Neural cell (in vitro differentiated cells): ENCODE results near the gene ZDHHC8.

Source experiments
- EP300 ChIP-seq: fragments of 450-650 bp; conservative IDR thresholded peaks from 2 replicates; pipeline ENCODE4 v1.6.1; 2014; ENCODE audit warnings: antibody characterized with exemption, mild to moderate bottlenecking, moderate library complexity; ENCODE audit not compliant: poor library complexity, severe bottlenecking
- EZH2 ChIP-seq: fragments of 200-600, 300-800 bp; shearing (Covaris generic), sonication (generic); IDR thresholded peaks from 2 replicates; pipeline ENCODE4 v1.6.1; 2014; ENCODE audit warnings: antibody characterized with exemption, low read length, borderline replicate concordance, mild to moderate bottlenecking; ENCODE audit not compliant: insufficient read depth, poor library complexity, severe bottlenecking
- POLR2AphosphoS5 ChIP-seq: IDR thresholded peaks from 2 replicates; pipeline ENCODE4 v1.6.1; 2012
- RAD21 ChIP-seq: fragments of 450-650 bp; conservative IDR thresholded peaks from 2 replicates; pipeline ENCODE4 v1.6.1; 2014; ENCODE audit warnings: antibody characterized with exemption, mild to moderate bottlenecking, moderate library complexity
- SMC3 ChIP-seq: fragments of 450-650 bp; conservative IDR thresholded peaks from 2 replicates; pipeline ENCODE4 v1.6.1; 2014; ENCODE audit warnings: antibody characterized with exemption, mild to moderate bottlenecking, moderate library complexity; ENCODE audit not compliant: poor library complexity
- TAF1 ChIP-seq: IDR thresholded peaks from 2 replicates; pipeline ENCODE4 v1.6.1; 2012; ENCODE audit warnings: low read depth
- TF ChIP-seq, protein P1 (sequence below): fragments of 450-650 bp; IDR thresholded peaks from 2 replicates; pipeline ENCODE4 v1.5.1; 2014; ENCODE audit warnings: antibody characterized with exemption, mild to moderate bottlenecking, moderate library complexity; ENCODE audit not compliant: poor library complexity, severe bottlenecking
- TF ChIP-seq, protein P2 (sequence below): IDR thresholded peaks from 2 replicates; pipeline ENCODE4 v1.6.1; 2012; ENCODE audit warnings: borderline replicate concordance

- TF ChIP-seq EZH2, result no peak
- TF ChIP-seq, protein P1, sequence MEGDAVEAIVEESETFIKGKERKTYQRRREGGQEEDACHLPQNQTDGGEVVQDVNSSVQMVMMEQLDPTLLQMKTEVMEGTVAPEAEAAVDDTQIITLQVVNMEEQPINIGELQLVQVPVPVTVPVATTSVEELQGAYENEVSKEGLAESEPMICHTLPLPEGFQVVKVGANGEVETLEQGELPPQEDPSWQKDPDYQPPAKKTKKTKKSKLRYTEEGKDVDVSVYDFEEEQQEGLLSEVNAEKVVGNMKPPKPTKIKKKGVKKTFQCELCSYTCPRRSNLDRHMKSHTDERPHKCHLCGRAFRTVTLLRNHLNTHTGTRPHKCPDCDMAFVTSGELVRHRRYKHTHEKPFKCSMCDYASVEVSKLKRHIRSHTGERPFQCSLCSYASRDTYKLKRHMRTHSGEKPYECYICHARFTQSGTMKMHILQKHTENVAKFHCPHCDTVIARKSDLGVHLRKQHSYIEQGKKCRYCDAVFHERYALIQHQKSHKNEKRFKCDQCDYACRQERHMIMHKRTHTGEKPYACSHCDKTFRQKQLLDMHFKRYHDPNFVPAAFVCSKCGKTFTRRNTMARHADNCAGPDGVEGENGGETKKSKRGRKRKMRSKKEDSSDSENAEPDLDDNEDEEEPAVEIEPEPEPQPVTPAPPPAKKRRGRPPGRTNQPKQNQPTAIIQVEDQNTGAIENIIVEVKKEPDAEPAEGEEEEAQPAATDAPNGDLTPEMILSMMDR, result no peak
- TF ChIP-seq, protein P2, sequence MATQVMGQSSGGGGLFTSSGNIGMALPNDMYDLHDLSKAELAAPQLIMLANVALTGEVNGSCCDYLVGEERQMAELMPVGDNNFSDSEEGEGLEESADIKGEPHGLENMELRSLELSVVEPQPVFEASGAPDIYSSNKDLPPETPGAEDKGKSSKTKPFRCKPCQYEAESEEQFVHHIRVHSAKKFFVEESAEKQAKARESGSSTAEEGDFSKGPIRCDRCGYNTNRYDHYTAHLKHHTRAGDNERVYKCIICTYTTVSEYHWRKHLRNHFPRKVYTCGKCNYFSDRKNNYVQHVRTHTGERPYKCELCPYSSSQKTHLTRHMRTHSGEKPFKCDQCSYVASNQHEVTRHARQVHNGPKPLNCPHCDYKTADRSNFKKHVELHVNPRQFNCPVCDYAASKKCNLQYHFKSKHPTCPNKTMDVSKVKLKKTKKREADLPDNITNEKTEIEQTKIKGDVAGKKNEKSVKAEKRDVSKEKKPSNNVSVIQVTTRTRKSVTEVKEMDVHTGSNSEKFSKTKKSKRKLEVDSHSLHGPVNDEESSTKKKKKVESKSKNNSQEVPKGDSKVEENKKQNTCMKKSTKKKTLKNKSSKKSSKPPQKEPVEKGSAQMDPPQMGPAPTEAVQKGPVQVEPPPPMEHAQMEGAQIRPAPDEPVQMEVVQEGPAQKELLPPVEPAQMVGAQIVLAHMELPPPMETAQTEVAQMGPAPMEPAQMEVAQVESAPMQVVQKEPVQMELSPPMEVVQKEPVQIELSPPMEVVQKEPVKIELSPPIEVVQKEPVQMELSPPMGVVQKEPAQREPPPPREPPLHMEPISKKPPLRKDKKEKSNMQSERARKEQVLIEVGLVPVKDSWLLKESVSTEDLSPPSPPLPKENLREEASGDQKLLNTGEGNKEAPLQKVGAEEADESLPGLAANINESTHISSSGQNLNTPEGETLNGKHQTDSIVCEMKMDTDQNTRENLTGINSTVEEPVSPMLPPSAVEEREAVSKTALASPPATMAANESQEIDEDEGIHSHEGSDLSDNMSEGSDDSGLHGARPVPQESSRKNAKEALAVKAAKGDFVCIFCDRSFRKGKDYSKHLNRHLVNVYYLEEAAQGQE, result no peak
- no peak for TF ChIP-seq SMC3
- TF ChIP-seq POLR2AphosphoS5, result no peak
- no peak for TF ChIP-seq TAF1
- TF ChIP-seq EP300, result no peak
- no peak for TF ChIP-seq RAD21
Measured at GRCh38 chr22:20131597-20131858, at the start of gene ZDHHC8.
